HepG2 (cell line): Measurements from ENCODE around the gene IFI35. TPM values are rescaled to one million over a fixed set of nuclear protein-coding genes. Genes with fewer than 3 reads are reported as not detected.

Source experiments
- ARID5B ChIP-seq: IDR thresholded peaks from 2 replicates; pipeline ENCODE4 v1.4.0; 2020; ENCODE audit warnings: mild to moderate bottlenecking, missing genetic modification reagents
- CC2D1A ChIP-seq: sonication (generic); formaldehyde crosslinking; IDR thresholded peaks from 2 replicates; pipeline ENCODE4 v1.8.1; 2023; ENCODE audit warnings: mild to moderate bottlenecking, missing genetic modification reagents
- KMT2B ChIP-seq: IDR thresholded peaks from 2 replicates; pipeline ENCODE4 v1.6.1; 2016; ENCODE audit warnings: missing genetic modification reagents, missing compliant biosample characterization
- NFE2L1 ChIP-seq: sonication (generic); formaldehyde crosslinking; IDR thresholded peaks from 2 replicates; pipeline ENCODE4 v1.4.0; 2020; ENCODE audit warnings: missing genetic modification reagents, mild to moderate bottlenecking, borderline replicate concordance
- NONO ChIP-seq, 2 experiments: fragments of 450-650 bp in 1 of 2; sonication (generic) in 1 of 2; formaldehyde crosslinking in 1 of 2; IDR thresholded peaks in 1 of 2; conservative IDR thresholded peaks in 1 of 2; 2 replicates each; pipeline versions ENCODE4 v1.6.1 to v1.8.0; 2017 to 2022; ENCODE audit warnings: mild to moderate bottlenecking in 1 of 2, missing genetic modification reagents in 1 of 2, moderate library complexity in 1 of 2
- NR2C2 ChIP-seq: sonication (generic); formaldehyde crosslinking; IDR thresholded peaks from 2 replicates; pipeline ENCODE4 v1.4.0; 2020; ENCODE audit warnings: missing genetic modification reagents, mild to moderate bottlenecking, moderate library complexity, borderline replicate concordance
- SALL1 ChIP-seq: sonication (generic); formaldehyde crosslinking; IDR thresholded peaks from 2 replicates; pipeline ENCODE4 v1.8.0; 2022; ENCODE audit warnings: mild to moderate bottlenecking, missing genetic modification reagents
- SIN3A ChIP-seq: IDR thresholded peaks from 2 replicates; pipeline ENCODE4 v1.6.1; 2011; ENCODE audit warnings: low read depth, mild to moderate bottlenecking, control low read depth, low read length, borderline replicate concordance
- SNAPC2 ChIP-seq: sonication (generic); formaldehyde crosslinking; IDR thresholded peaks from 2 replicates; pipeline ENCODE4 v1.8.1; 2022; ENCODE audit warnings: mild to moderate bottlenecking, missing genetic modification reagents
- TARDBP ChIP-seq: sonication (generic); formaldehyde crosslinking; IDR thresholded peaks from 2 replicates; pipeline ENCODE4 v1.8.0; 2022; ENCODE audit warnings: mild to moderate bottlenecking, missing genetic modification reagents
- WIZ ChIP-seq: sonication (generic); formaldehyde crosslinking; IDR thresholded peaks from 2 replicates; pipeline ENCODE4 v1.5.1; 2020; ENCODE audit warnings: mild to moderate bottlenecking, missing genetic modification reagents
- ZFAT ChIP-seq: sonication (generic); formaldehyde crosslinking; conservative IDR thresholded peaks from 2 replicates; pipeline ENCODE4 v1.8.1; 2023; ENCODE audit warnings: missing genetic modification reagents, inconsistent platforms
- ZNF12 ChIP-seq: sonication (generic); formaldehyde crosslinking; IDR thresholded peaks from 2 replicates; pipeline ENCODE4 v1.5.0; 2020; ENCODE audit warnings: missing genetic modification reagents
- ZNF180 ChIP-seq: sonication (generic); formaldehyde crosslinking; IDR thresholded peaks from 2 replicates; pipeline ENCODE4 v1.4.0; 2020; ENCODE audit warnings: low read depth, missing genetic modification reagents, borderline replicate concordance
- ZNF704 ChIP-seq: sonication (generic); formaldehyde crosslinking; IDR thresholded peaks from 2 replicates; pipeline ENCODE4 v1.8.1; 2023; ENCODE audit warnings: mild to moderate bottlenecking, inconsistent platforms, moderate library complexity, missing genetic modification reagents, borderline replicate concordance
- ZSCAN21 ChIP-seq: sonication (generic); formaldehyde crosslinking; IDR thresholded peaks from 2 replicates; pipeline ENCODE4 v1.8.0; 2022; ENCODE audit warnings: mild to moderate bottlenecking, missing genetic modification reagents, moderate library complexity, borderline replicate concordance
- polyA plus RNA-seq, 8 experiments: library from polyadenylated mRNA; depleted of rRNA in 3 of 8; stranded (reverse) in 7 of 8; unstranded in 1 of 8; fragments of >200 nt; fragmentation: Illumina TruSeq in 4 of 8; extraction: Trizol in 4 of 8; gene quantifications; 2 replicates each; pipeline versions ENCODE4 v1.2.1 to v1.2.3, GENCODE V29; 2011 to 2016; ENCODE audit warnings: low read depth in 4 of 8, missing spikeins in 1 of 8, mixed read lengths in 1 of 8; ENCODE audit not compliant: insufficient read depth in 1 of 8
- total RNA-seq, 5 experiments: library from RNA; depleted of rRNA; stranded (reverse); fragments of >200 nt; fragmentation: Illumina TruSeq; extraction: Trizol; gene quantifications; 2 replicates each; pipeline ENCODE4 v1.2.3, GENCODE V29; 2016; ENCODE audit warnings: low read depth in 1 of 5
- TF ChIP-seq, protein P1 (sequence below): sonication (generic); formaldehyde crosslinking; IDR thresholded peaks from 2 replicates; pipeline ENCODE4 v1.4.0; 2020; ENCODE audit warnings: low read depth, mild to moderate bottlenecking, missing genetic modification reagents
- TF ChIP-seq, protein P2 (sequence below): sonication (generic); formaldehyde crosslinking; IDR thresholded peaks from 2 replicates; pipeline ENCODE4 v1.4.0; 2020; ENCODE audit warnings: missing genetic modification reagents, mild to moderate bottlenecking, borderline replicate concordance

The IFI35 gene
- total and polyA plus RNA-seq, 2 of the 13 experiments (the other 11 are each of a cell fraction or from before 2014, with no cell fraction given): 28.9 to 38.1 TPM

DNA sequence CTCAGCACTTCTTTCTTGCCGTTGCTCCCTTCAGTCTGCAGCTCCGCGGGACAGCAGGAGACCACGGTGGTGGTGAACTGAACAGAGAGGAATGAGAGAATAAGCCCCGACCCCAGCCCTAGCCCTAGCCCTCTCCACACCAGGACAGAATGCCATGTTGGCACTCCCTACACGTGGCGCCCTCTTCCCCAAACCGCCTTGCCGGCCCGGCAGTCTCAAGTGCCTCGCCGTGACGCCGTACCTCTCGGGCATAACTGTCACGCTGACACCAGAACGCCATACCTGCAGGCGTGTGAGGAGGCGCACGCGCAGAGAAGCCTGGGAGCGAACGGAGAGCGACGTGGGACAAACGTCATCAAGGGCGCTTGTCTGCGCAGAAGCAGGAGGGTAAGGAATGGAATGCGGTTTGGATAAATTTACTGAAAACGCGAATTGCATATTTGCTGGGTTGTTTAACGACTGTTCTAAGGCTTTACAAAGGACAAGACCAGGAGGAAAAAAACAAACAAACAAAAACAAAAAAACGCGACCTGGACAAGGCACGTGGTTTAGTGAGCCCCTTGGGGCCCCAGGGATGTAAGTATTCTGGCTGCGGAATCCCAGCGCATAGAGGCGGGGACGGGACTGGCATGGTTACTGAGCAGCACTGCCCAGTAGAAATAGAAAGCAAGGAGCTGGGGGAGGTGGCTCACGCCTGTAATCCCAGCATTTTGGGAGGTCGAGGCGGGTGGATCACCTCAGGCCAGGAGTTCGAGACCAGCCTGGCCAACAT, 42.2 kb upstream of the IFI35 start, which contains the start of gene AARSD1 (continued):
- peak; percentile 17; the same call in 1 of the 2 replicates for TF ChIP-seq ARID5B (CRISPR knock-in tag)
- TF ChIP-seq ZFAT: no peak
- no peak for TF ChIP-seq NONO (IDR thresholded peaks at IDR 0.05)
- 0 out of 2 replicates have a peak, but pooled peaks have one; percentile 40 for TF ChIP-seq NONO (CRISPR knock-in tag; conservative IDR thresholded peaks at IDR 0.05)
- TF ChIP-seq, protein P1, sequence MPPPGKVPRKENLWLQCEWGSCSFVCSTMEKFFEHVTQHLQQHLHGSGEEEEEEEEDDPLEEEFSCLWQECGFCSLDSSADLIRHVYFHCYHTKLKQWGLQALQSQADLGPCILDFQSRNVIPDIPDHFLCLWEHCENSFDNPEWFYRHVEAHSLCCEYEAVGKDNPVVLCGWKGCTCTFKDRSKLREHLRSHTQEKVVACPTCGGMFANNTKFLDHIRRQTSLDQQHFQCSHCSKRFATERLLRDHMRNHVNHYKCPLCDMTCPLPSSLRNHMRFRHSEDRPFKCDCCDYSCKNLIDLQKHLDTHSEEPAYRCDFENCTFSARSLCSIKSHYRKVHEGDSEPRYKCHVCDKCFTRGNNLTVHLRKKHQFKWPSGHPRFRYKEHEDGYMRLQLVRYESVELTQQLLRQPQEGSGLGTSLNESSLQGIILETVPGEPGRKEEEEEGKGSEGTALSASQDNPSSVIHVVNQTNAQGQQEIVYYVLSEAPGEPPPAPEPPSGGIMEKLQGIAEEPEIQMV: 0 out of 2 replicates have a peak, but pooled peaks have one; percentile 56
- TF ChIP-seq KMT2B (CRISPR knock-in tag): peak; percentile 30; the same call in 1 of the 2 replicates
- TF ChIP-seq ZNF12 (CRISPR knock-in tag): no peak
- TF ChIP-seq CC2D1A (CRISPR knock-in tag): no peak
- TF ChIP-seq SALL1 (CRISPR knock-in tag): peak; percentile 40; the same call in 1 of the 2 replicates
- TF ChIP-seq TARDBP (CRISPR knock-in tag): peak; percentile 31; the same call in 1 of the 2 replicates
- TF ChIP-seq NR2C2 (CRISPR knock-in tag): peak; percentile 54; the same call in 1 of the 2 replicates
- TF ChIP-seq SIN3A: peak; percentile 40; the same call in 1 of the 2 replicates
- TF ChIP-seq ZNF704 (CRISPR knock-in tag): 0 out of 2 replicates have a peak, but pooled peaks have one; percentile 32
- TF ChIP-seq WIZ (CRISPR knock-in tag): no peak
- TF ChIP-seq SNAPC2: peak; percentile 26; the same call in 1 of the 2 replicates
- no peak; the same call in 1 of the 2 replicates for TF ChIP-seq ZSCAN21 (CRISPR knock-in tag)
- TF ChIP-seq, protein P2, sequence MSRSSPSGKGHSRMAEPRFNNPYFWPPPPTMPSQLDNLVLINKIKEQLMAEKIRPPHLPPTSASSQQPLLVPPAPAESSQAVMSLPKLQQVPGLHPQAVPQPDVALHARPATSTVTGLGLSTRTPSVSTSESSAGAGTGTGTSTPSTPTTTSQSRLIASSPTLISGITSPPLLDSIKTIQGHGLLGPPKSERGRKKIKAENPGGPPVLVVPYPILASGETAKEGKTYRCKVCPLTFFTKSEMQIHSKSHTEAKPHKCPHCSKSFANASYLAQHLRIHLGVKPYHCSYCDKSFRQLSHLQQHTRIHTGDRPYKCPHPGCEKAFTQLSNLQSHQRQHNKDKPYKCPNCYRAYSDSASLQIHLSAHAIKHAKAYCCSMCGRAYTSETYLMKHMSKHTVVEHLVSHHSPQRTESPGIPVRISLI (CRISPR knock-in tag): 0 out of 2 replicates have a peak, but pooled peaks have one; percentile 12
- TF ChIP-seq NFE2L1 (CRISPR knock-in tag): peak; percentile 62; the same call in 1 of the 2 replicates
- no peak for TF ChIP-seq ZNF180 (CRISPR knock-in tag)
